Naive B cell (primary cell): ENCODE results near the gene ULBP1. TPM values are rescaled to one million over a fixed set of nuclear protein-coding genes. Genes with fewer than 3 reads are reported as not detected.
"Not testable (repeated sequence)": the region's sequence is repeated elsewhere in the genome, so short reads cannot be mapped to it uniquely, and the experiment has no call there.

Experiments used
- ATAC-seq, 2 donors: fragments of 150-1000 bp; cut with Tn5 transposase; 2 replicates each; pipeline ENCODE4 v1.10.0; 2021; ENCODE audit warnings: low read depth in 2 of 2, mild to moderate bottlenecking in 2 of 2, moderate library complexity in 2 of 2
- DNase-seq: peaks from one replicate; pipeline ENCODE4 v3.0.0; 2022
- H3K27ac Mint-ChIP-seq, 6 donors: one replicate each; pipeline ENCODE4 v1.8.0; 2020 to 2022; ENCODE audit warnings: mild to moderate bottlenecking in 6 of 6, mixed read lengths in 6 of 6, moderate library complexity in 5 of 6, inconsistent platforms in 2 of 6
- H3K27me3 Mint-ChIP-seq, 3 donors: one replicate each; pipeline ENCODE4 v1.8.0; 2021 to 2022; ENCODE audit warnings: mixed read lengths in 3 of 3, mild to moderate bottlenecking in 1 of 3
- H3K36me3 Mint-ChIP-seq, 2 donors: one replicate each; pipeline ENCODE4 v1.8.0; 2020 to 2022; ENCODE audit warnings: mixed read lengths in 2 of 2, inconsistent platforms in 1 of 2, mild to moderate bottlenecking in 1 of 2
- H3K4me1 Mint-ChIP-seq, 3 donors: one replicate each; pipeline ENCODE4 v1.8.0; 2020 to 2022; ENCODE audit warnings: mixed read lengths in 3 of 3, inconsistent platforms in 1 of 3, mild to moderate bottlenecking in 1 of 3, moderate library complexity in 1 of 3
- H3K4me3 Mint-ChIP-seq, 8 donors: one replicate each; pipeline ENCODE4 v1.8.0; 2020 to 2022; ENCODE audit warnings: mild to moderate bottlenecking in 8 of 8, mixed read lengths in 8 of 8, moderate library complexity in 8 of 8, inconsistent platforms in 2 of 8
- H3K9me3 Mint-ChIP-seq, 7 donors: one replicate each; pipeline ENCODE4 v1.8.0; 2020 to 2022; ENCODE audit warnings: mixed read lengths in 7 of 7, mild to moderate bottlenecking in 5 of 7, inconsistent platforms in 2 of 7, moderate library complexity in 1 of 7
- polyA plus RNA-seq, 6 donors: library from polyadenylated mRNA; unstranded; fragments of 300-500 nt; fragmentation: Illumina TruSeq; gene quantifications; one replicate each; pipeline ENCODE4 v1.2.3, GENCODE V29; 2021; ENCODE audit warnings: low read depth in 6 of 6

ULBP1 gene
- polyA plus RNA-seq, 6 donors from 2014 or later = not detected

- H3K27ac Mint-ChIP-seq = peak overlapping the region in 1 of 6 donors; percentile 97
- peaks cover 34 to 58% (median 54%) of the 10 kb centered on the region in 3 donors for H3K27me3 Mint-ChIP-seq
- ATAC-seq (no peak), DNase-seq (no peak)
- no peaks in the 10 kb centered on the region for H3K9me3 Mint-ChIP-seq
- H3K4me3 Mint-ChIP-seq = no peak overlapping the region
- peaks cover 10 to 27% (median 15%) of the 10 kb centered on the region in 3 donors for H3K4me1 Mint-ChIP-seq
- H3K36me3 Mint-ChIP-seq = no peaks in the 10 kb centered on the region
These were observed 44.8 kb downstream of the ULBP1 start for GRCh38 chr6:150008588-150008987.

DNA sequence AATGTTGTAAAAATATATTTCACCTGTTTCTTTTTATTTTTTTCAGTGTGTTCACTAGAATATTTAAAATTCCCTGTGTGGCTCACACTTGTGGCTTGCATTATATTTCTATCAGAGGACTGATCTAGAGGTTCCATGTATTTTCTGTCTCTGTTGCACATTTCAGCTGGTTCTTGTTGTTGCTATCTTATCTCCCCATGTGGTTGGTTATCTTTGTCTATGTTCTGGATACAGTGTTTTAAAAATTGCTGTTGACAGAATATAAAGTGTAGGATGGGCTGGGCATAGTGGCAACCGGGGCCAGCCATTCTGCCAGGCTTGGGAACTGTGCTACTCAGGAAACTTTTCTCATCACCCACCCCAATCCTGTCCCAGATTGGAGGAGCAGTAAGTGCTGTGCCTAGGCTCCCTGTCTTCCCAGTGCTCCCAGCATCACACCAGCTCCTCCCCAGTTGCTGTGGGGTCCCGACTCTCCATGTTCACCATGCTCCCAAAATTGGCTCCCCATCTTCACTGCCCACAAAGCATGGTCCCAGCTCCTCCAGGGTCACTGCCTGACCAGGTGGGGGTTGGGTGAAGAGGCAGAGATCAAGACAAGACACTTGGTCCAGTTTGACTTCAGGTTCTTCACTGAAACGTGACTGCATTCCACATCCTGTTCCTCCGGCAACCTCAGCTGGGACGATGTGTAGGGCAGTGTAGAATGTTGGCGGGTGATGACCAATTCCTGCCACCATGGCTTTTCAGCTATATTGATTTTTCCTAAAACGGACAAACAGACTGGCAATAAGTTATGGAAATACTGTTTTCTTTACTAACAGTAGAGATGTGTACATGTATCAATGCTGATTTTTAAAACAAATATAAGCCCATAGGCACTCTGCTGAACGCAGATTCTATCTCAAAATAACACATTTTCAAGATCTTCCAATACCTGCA is 49.4 kb downstream of the ULBP1 start:
- not testable (repeated sequence) for H3K4me3 Mint-ChIP-seq, ATAC-seq, H3K36me3 Mint-ChIP-seq, DNase-seq, H3K9me3 Mint-ChIP-seq
- Mint-ChIP-seq H3K27ac (peak overlapping the region in 1 of 6 donors; percentile 26), H3K4me1 (peaks cover 15 to 19% (median 17%) of the 10 kb centered on the region in 3 donors), H3K27me3 (peaks cover 72 to 82% (median 74%) of the 10 kb centered on the region in 3 donors)

DNA sequence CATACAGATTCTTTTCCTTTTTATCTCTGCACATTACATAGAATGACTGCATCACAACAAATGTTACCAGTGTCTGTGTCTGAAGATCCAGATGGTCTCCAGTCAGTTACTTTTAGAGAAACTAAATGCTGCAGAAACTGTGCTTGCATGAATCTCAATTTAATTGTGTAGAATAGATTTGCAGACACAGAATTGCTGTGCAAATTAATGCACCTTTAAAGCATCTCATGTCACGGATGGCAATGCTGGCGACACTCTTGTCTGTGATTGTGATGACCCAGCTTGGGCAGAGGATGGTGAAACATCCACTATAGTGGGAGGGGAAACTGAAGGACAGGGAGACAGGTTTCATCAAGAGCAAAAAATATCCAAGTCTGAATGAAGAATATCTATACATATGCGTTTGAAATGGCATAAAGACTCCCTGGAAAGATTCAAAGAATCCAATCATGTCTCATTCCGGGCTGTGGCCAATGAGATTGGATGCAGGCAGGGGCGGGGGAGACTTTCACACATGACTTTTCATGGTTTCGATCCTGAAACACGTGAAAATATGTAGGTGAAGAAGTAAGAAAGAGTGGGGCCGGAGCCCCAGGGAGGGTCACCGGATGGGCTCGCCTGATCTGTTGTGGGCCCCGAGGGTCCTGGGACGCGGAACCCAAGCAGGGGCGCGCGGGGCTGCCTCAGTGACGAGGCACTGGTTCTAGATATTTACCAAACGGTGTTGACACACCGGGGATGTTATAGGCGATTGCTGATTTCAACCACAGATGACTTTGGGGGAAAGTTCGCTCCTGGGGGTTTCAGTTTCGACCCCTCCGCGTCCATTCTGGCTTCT is 50.3 kb downstream of the ULBP1 start:
- Mint-ChIP-seq H3K4me1 (peaks cover 15 to 19% (median 17%) of the 10 kb centered on the region in 3 donors), H3K27ac (peak overlapping the region in 4 of 6 donors; percentile 26 to 92 (median 55))

DNA sequence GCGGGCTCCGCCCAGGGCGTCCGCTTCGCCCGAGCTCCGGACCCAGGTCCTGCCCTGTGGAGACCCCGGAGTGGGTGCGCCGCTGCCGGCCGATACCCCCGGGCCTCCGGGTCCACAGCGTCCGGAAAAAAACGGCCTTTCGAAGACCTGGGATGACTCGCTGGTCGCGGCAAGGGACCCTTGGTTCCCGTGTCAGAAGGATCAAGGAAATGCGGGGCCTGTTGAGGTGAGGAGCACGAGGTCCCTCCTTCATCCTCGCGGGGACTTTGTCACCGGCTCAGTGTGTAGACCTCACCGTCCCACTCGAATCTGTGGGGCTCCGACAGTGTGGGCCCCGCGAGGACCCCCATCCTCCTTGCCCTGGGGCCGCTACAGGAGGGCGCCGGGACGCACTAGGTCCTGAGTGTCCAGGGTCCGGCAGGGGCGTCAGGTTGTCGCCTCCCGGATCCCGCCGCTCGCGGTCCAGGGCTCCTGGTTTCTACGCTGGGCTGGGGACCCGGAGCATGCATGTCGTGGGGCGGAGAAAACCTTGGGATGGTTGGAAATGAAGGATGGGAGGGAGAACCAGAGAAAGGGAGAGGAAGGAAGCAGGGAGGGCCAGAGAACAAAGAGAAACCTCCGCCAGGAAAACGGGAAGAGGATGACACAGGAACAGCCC is 51.0 kb downstream of the ULBP1 start:
- DNase-seq, H3K9me3 Mint-ChIP-seq, H3K36me3 Mint-ChIP-seq: not testable (repeated sequence)
- H3K27me3 Mint-ChIP-seq = peaks cover 72 to 84% (median 72%) of the 10 kb centered on the region in 3 donors
- H3K4me1 Mint-ChIP-seq = peaks cover 15 to 19% (median 17%) of the 10 kb centered on the region in 3 donors
- peak overlapping the region in 1 of 6 donors; percentile 15 for H3K27ac Mint-ChIP-seq
- H3K4me3 Mint-ChIP-seq = peak overlapping the region in 7 of 8 donors; percentile 4 to 76 (median 18)
- peak in 1 of 2 donors; percentile 17 for ATAC-seq

More for the DNA sequence above, 50.3 kb downstream of the ULBP1 start:
- peak; percentile 40 to 41 for ATAC-seq
- DNase-seq, H3K36me3 Mint-ChIP-seq, H3K9me3 Mint-ChIP-seq: not testable (repeated sequence)
- Mint-ChIP-seq H3K27me3 (peaks cover 72 to 82% (median 73%) of the 10 kb centered on the region in 3 donors), H3K4me3 (peak overlapping the region; percentile 44 to 83 (median 62))

GRCh38 chr6:150015281-150016001 is 51.7 kb downstream of the ULBP1 start:
- H3K27me3 Mint-ChIP-seq = peaks cover 65 to 80% (median 68%) of the 10 kb centered on the region in 3 donors
- H3K36me3 Mint-ChIP-seq, H3K9me3 Mint-ChIP-seq, DNase-seq: not testable (repeated sequence)
- H3K4me3 Mint-ChIP-seq = peak overlapping the region in 7 of 8 donors; percentile 3 to 76 (median 28)
- peaks cover 15 to 19% (median 17%) of the 10 kb centered on the region in 3 donors for H3K4me1 Mint-ChIP-seq
- peak overlapping the region in 2 of 6 donors; percentile 72 to 91 for H3K27ac Mint-ChIP-seq
- peak; percentile 51 to 66 for ATAC-seq

- Mint-ChIP-seq H3K36me3 (no peaks in the 10 kb centered on the region), H3K4me1 (peaks cover 15 to 19% (median 17%) of the 10 kb centered on the region in 3 donors), H3K27me3 (peaks cover 62 to 78% (median 75%) of the 10 kb centered on the region in 3 donors), H3K9me3 (peaks cover 0 to 3% (median 0%) of the 10 kb centered on the region in 7 donors), H3K27ac (peak overlapping the region in 2 of 6 donors; percentile 24 to 87), H3K4me3 (peak overlapping the region in 1 of 8 donors; percentile 4)
- DNase-seq (peak; percentile 63), ATAC-seq (peak; percentile 74 to 75)
These were observed 52.8 kb downstream of the ULBP1 start for GRCh38 chr6:150016324-150017185.

DNA sequence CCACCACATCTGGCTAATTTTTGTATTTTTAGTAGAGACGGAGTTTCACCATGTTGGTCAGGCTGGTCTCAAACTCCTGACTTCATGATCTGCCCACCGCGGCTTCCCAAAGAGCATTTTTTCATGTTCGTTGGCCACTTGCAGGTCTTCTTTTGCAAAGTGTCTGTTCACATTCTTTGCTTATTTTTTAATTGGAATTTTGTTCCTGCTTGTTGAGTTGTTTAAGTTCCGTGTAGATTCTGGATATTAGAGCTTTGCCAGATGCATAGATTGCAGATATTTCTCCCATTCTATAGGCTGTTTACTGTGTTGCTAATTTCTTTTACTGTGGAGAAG is 53.4 kb downstream of the ULBP1 start:
- H3K9me3 Mint-ChIP-seq, H3K4me3 Mint-ChIP-seq, ATAC-seq, H3K36me3 Mint-ChIP-seq, DNase-seq: not testable (repeated sequence)
- peaks cover 56 to 78% (median 75%) of the 10 kb centered on the region in 3 donors for H3K27me3 Mint-ChIP-seq
- H3K27ac Mint-ChIP-seq = peak overlapping the region in 1 of 6 donors; percentile 87
- peaks cover 15 to 19% (median 17%) of the 10 kb centered on the region in 3 donors for H3K4me1 Mint-ChIP-seq

GRCh38 chr6:150018846-150019580 is 55.3 kb downstream of the ULBP1 start:
- Mint-ChIP-seq H3K27me3 (peaks cover 52 to 76% (median 69%) of the 10 kb centered on the region in 3 donors), H3K4me1 (peaks cover 14 to 15% (median 14%) of the 10 kb centered on the region in 3 donors), H3K27ac (no peak overlapping the region), H3K9me3 (no peaks in the 10 kb centered on the region), H3K36me3 (no peaks in the 10 kb centered on the region), H3K4me3 (no peak overlapping the region)
- ATAC-seq (no peak), DNase-seq (no peak)

DNA sequence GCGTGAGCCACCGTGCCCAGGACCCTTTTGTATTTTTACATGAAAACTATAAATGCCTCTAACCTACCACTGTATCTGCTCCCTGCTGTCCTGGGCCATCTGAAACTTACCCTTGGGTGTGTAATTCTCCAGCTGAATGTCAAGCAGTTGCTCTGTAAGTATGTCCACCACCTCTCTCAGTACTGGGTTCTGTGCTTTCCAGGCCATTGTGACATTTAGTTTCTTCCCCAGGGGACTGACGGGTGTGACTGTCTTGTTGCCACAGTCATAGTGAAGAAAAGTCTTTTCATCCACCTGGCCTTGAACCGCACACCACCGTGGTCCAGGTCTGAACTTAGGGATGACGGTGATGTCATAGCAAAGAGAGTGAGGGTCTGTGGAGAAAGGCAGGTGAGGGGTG is 58.1 kb downstream of the ULBP1 start:
- Mint-ChIP-seq H3K4me1 (peaks cover 17 to 18% (median 18%) of the 10 kb centered on the region in 3 donors), H3K27me3 (peaks cover 47 to 77% (median 74%) of the 10 kb centered on the region in 3 donors)
- not testable (repeated sequence) for H3K4me3 Mint-ChIP-seq, H3K9me3 Mint-ChIP-seq, DNase-seq, ATAC-seq, H3K27ac Mint-ChIP-seq, H3K36me3 Mint-ChIP-seq
